ENCODE results near the gene SYT1.

DNA sequence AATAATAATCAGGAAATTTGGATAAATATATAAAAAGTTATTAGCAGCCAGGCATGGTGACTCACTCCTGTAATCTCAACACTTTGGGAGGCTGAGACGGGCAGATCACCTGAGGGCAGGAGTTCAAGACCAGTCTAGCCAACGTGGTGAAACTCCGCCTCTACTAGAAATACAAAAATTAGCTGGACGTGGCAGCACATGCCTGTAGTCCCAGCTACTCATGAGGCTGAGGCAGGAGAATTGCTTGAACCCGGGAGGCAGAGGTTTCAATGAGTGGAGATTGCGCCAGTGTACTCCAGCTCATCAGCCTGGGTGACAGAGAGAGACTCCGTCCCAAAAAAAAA is 64.5 kb downstream of the SYT1 start:
- TF ChIP-seq, protein P1, sequence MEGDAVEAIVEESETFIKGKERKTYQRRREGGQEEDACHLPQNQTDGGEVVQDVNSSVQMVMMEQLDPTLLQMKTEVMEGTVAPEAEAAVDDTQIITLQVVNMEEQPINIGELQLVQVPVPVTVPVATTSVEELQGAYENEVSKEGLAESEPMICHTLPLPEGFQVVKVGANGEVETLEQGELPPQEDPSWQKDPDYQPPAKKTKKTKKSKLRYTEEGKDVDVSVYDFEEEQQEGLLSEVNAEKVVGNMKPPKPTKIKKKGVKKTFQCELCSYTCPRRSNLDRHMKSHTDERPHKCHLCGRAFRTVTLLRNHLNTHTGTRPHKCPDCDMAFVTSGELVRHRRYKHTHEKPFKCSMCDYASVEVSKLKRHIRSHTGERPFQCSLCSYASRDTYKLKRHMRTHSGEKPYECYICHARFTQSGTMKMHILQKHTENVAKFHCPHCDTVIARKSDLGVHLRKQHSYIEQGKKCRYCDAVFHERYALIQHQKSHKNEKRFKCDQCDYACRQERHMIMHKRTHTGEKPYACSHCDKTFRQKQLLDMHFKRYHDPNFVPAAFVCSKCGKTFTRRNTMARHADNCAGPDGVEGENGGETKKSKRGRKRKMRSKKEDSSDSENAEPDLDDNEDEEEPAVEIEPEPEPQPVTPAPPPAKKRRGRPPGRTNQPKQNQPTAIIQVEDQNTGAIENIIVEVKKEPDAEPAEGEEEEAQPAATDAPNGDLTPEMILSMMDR (IDR thresholded peaks at IDR 0.05), result no peak
- TF ChIP-seq POLR2AphosphoS5 (IDR thresholded peaks at IDR 0.05) (no peak), POLR2A (IDR thresholded peaks at IDR 0.05) (no peak)

Data from prostate gland (tissue), 2 donors.